ENCODE results near the gene SCRN1.

DNA sequence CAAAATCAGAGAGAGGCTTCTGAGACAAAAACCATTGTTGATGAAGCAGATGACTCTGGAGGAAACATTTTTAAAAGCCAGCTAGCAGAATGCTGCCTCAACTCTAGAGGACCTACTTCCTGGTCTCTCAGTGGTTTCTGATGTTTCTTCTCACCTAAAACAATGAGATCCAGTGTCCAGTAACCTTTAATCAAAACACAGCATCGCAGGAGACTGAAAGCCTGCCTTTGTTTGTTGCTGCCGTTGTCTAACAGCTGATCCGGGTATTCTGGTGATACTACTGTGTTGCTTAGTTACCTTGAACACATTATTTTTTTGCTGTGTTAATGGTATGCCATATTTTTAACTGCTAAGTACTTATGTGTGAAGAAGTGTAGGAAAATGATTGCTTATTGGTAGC is 112.4 kb downstream of the SCRN1 start:
- TF ChIP-seq, protein P1, sequence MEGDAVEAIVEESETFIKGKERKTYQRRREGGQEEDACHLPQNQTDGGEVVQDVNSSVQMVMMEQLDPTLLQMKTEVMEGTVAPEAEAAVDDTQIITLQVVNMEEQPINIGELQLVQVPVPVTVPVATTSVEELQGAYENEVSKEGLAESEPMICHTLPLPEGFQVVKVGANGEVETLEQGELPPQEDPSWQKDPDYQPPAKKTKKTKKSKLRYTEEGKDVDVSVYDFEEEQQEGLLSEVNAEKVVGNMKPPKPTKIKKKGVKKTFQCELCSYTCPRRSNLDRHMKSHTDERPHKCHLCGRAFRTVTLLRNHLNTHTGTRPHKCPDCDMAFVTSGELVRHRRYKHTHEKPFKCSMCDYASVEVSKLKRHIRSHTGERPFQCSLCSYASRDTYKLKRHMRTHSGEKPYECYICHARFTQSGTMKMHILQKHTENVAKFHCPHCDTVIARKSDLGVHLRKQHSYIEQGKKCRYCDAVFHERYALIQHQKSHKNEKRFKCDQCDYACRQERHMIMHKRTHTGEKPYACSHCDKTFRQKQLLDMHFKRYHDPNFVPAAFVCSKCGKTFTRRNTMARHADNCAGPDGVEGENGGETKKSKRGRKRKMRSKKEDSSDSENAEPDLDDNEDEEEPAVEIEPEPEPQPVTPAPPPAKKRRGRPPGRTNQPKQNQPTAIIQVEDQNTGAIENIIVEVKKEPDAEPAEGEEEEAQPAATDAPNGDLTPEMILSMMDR (CRISPR knock-in tag; IDR thresholded peaks at IDR 0.05) = no peak
- TF ChIP-seq ZNF260 (CRISPR knock-in tag; IDR thresholded peaks at IDR 0.05; ENCODE audit: borderline replicate concordance, low read depth) (no peak), REPIN1 (CRISPR knock-in tag; IDR thresholded peaks at IDR 0.05; ENCODE audit: borderline replicate concordance, low read depth) (no peak), ZNF383 (CRISPR knock-in tag; IDR thresholded peaks at IDR 0.05; ENCODE audit: borderline replicate concordance) (no peak), POLR2A (IDR thresholded peaks at IDR 0.05; ENCODE audit: insufficient read depth in 1 of 2, low read depth in 2 of 2, low read length in 2 of 2) (no peak), CHD4 (IDR thresholded peaks at IDR 0.05; ENCODE audit: borderline replicate concordance, low read length) (no peak), ZNF256 (CRISPR knock-in tag; conservative IDR thresholded peaks at IDR 0.05) (no peak), ZNF569 (CRISPR knock-in tag; IDR thresholded peaks at IDR 0.05; ENCODE audit: borderline replicate concordance) (no peak), ZZZ3 (CRISPR knock-in tag; IDR thresholded peaks at IDR 0.05; ENCODE audit: borderline replicate concordance) (no peak)
- TF ChIP-seq, protein P2, sequence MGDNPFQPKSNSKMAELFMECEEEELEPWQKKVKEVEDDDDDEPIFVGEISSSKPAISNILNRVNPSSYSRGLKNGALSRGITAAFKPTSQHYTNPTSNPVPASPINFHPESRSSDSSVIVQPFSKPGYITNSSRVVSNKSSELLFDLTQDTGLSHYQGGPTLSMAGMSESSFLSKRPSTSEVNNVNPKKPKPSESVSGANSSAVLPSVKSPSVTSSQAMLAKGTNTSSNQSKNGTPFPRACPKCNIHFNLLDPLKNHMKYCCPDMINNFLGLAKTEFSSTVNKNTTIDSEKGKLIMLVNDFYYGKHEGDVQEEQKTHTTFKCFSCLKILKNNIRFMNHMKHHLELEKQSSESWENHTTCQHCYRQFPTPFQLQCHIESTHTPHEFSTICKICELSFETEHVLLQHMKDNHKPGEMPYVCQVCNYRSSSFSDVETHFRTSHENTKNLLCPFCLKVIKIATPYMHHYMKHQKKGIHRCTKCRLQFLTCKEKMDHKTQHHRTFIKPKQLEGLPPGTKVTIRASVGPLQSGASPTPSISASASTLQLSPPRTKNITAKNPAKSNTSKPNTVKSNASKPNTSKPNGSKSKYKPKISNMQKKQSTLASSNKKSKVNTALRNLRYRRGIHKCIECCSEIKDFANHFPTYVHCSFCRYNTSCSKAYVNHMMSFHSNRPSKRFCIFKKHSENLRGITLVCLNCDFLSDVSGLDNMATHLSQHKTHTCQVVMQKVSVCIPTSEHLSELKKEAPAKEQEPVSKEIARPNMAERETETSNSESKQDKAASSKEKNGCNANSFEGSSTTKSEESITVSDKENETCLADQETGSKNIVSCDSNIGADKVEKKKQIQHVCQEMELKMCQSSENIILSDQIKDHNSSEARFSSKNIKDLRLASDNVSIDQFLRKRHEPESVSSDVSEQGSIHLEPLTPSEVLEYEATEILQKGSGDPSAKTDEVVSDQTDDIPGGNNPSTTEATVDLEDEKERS (CRISPR knock-in tag; IDR thresholded peaks at IDR 0.05) = no peak
- TF ChIP-seq, protein P3, sequence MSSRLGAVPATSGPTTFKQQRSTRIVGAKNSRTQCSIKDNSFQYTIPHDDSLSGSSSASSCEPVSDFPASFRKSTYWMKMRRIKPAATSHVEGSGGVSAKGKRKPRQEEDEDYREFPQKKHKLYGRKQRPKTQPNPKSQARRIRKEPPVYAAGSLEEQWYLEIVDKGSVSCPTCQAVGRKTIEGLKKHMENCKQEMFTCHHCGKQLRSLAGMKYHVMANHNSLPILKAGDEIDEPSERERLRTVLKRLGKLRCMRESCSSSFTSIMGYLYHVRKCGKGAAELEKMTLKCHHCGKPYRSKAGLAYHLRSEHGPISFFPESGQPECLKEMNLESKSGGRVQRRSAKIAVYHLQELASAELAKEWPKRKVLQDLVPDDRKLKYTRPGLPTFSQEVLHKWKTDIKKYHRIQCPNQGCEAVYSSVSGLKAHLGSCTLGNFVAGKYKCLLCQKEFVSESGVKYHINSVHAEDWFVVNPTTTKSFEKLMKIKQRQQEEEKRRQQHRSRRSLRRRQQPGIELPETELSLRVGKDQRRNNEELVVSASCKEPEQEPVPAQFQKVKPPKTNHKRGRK (CRISPR knock-in tag; IDR thresholded peaks at IDR 0.05) = no peak
- TF ChIP-seq, protein P4, sequence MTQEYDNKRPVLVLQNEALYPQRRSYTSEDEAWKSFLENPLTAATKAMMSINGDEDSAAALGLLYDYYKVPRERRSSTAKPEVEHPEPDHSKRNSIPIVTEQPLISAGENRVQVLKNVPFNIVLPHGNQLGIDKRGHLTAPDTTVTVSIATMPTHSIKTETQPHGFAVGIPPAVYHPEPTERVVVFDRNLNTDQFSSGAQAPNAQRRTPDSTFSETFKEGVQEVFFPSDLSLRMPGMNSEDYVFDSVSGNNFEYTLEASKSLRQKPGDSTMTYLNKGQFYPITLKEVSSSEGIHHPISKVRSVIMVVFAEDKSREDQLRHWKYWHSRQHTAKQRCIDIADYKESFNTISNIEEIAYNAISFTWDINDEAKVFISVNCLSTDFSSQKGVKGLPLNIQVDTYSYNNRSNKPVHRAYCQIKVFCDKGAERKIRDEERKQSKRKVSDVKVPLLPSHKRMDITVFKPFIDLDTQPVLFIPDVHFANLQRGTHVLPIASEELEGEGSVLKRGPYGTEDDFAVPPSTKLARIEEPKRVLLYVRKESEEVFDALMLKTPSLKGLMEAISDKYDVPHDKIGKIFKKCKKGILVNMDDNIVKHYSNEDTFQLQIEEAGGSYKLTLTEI (CRISPR knock-in tag; conservative IDR thresholded peaks at IDR 0.05) = no peak
- TF ChIP-seq, protein P5, sequence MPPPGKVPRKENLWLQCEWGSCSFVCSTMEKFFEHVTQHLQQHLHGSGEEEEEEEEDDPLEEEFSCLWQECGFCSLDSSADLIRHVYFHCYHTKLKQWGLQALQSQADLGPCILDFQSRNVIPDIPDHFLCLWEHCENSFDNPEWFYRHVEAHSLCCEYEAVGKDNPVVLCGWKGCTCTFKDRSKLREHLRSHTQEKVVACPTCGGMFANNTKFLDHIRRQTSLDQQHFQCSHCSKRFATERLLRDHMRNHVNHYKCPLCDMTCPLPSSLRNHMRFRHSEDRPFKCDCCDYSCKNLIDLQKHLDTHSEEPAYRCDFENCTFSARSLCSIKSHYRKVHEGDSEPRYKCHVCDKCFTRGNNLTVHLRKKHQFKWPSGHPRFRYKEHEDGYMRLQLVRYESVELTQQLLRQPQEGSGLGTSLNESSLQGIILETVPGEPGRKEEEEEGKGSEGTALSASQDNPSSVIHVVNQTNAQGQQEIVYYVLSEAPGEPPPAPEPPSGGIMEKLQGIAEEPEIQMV (CRISPR knock-in tag; IDR thresholded peaks at IDR 0.05; ENCODE audit: low read depth) = no peak
- TF ChIP-seq, protein P6, sequence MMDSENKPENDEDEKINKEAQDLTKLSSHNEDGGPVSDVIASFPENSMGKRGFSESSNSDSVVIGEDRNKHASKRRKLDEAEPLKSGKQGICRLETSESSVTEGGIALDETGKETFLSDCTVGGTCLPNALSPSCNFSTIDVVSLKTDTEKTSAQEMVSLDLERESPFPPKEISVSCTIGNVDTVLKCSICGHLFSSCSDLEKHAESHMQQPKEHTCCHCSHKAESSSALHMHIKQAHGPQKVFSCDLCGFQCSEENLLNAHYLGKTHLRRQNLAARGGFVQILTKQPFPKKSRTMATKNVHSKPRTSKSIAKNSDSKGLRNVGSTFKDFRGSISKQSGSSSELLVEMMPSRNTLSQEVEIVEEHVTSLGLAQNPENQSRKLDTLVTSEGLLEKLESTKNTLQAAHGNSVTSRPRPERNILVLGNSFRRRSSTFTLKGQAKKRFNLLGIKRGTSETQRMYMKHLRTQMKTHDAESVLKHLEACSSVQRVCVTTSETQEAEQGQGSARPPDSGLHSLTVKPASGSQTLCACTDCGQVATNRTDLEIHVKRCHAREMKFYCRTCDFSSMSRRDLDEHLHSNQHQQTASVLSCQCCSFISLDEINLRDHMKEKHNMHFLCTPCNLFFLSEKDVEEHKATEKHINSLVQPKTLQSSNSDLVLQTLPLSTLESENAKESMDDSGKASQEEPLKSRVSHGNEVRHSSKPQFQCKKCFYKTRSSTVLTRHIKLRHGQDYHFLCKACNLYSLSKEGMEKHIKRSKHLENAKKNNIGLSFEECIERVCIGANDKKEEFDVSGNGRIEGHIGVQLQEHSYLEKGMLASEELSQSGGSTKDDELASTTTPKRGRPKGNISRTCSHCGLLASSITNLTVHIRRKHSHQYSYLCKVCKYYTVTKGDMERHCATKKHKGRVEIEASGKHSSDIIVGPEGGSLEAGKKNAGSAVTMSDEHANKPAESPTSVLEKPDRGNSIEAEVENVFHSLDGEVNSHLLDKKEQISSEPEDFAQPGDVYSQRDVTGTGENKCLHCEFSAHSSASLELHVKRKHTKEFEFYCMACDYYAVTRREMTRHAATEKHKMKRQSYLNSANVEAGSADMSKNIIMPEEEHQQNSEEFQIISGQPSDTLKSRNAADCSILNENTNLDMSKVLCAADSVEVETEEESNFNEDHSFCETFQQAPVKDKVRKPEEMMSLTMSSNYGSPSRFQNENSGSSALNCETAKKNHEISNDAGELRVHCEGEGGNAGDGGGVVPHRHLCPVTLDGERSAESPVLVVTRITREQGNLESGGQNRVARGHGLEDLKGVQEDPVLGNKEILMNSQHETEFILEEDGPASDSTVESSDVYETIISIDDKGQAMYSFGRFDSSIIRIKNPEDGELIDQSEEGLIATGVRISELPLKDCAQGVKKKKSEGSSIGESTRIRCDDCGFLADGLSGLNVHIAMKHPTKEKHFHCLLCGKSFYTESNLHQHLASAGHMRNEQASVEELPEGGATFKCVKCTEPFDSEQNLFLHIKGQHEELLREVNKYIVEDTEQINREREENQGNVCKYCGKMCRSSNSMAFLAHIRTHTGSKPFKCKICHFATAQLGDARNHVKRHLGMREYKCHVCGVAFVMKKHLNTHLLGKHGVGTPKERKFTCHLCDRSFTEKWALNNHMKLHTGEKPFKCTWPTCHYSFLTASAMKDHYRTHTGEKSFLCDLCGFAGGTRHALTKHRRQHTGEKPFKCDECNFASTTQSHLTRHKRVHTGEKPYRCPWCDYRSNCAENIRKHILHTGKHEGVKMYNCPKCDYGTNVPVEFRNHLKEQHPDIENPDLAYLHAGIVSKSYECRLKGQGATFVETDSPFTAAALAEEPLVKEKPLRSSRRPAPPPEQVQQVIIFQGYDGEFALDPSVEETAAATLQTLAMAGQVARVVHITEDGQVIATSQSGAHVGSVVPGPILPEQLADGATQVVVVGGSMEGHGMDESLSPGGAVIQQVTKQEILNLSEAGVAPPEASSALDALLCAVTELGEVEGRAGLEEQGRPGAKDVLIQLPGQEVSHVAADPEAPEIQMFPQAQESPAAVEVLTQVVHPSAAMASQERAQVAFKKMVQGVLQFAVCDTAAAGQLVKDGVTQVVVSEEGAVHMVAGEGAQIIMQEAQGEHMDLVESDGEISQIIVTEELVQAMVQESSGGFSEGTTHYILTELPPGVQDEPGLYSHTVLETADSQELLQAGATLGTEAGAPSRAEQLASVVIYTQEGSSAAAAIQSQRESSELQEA (CRISPR knock-in tag; IDR thresholded peaks at IDR 0.05; ENCODE audit: not compliant biosample characterization) = no peak

Data from HepG2 (cell line).